Activated CD4-positive, alpha-beta T cell treated with anti-CD3 and anti-CD28 coated beads for 48 hours (primary cell): ENCODE measurements around the gene AMT.
A peak's percentile ranks its signal among the peaks of the same experiment; 100 is the strongest.

Experiments
- DNase-seq: peaks from one replicate; pipeline ENCODE4 v3.0.0-alpha.2; 2020

Gene AMT

GRCh38 chr3:49387721-49388120 is 34.6 kb downstream of the AMT start:
- DNase-seq, result no peak

GRCh38 chr3:49386056-49386756 is 36.1 kb downstream of the AMT start:
- no peak for DNase-seq

- no peak for DNase-seq
Measured at GRCh38 chr3:49385617-49386016, 36.7 kb downstream of the AMT start.

- no peak for DNase-seq
Measured at GRCh38 chr3:49383387-49383786, 38.9 kb downstream of the AMT start.

- DNase-seq, result no peak
Measured at GRCh38 chr3:49378249-49378895, 43.9 kb downstream of the AMT start.

GRCh38 chr3:49377483-49377882 is 44.8 kb downstream of the AMT start:
- peak; percentile 75 for DNase-seq

GRCh38 chr3:49371946-49372345 is 50.3 kb downstream of the AMT start:
- DNase-seq, result no peak

- no peak for DNase-seq
Measured at GRCh38 chr3:49370585-49371290, 51.5 kb downstream of the AMT start.
